Measurements from ENCODE around the gene WNT3. TPM values are rescaled to one million over a fixed set of nuclear protein-coding genes. Genes with fewer than 3 reads are reported as not detected.

WNT3 gene
- total RNA-seq, 3 donors from 2014 or later (not counting 1 experiment from before 2014, with no cell fraction given): 0.07 to 1.4 (median 0.30) TPM

GRCh38 chr17:46791531-46791930, 27.0 kb downstream of the WNT3 start:
- no peaks in the 10 kb centered on the region for H3K36me3 ChIP-seq (ENCODE audit: control insufficient read depth, insufficient read depth, low read length)
- Mint-ChIP-seq H3K36me3 (no peaks in the 10 kb centered on the region), H3K27ac (no peak overlapping the region), H3K4me1 (no peaks in the 10 kb centered on the region), H3K4me3 (no peak overlapping the region), H3K9me3 (no peaks in the 10 kb centered on the region), H3K27me3 (ENCODE audit: low read depth in 2 of 2) (peaks cover 18 to 25% of the 10 kb centered on the region in 2 donors)
- H3K9me3 ChIP-seq (ENCODE audit: control insufficient read depth, insufficient read depth, low read length): peaks cover 3% of the 10 kb centered on the region
- no peaks in the 10 kb centered on the region for H3K4me1 ChIP-seq (ENCODE audit: control insufficient read depth, insufficient read depth, low read length)
- no peak overlapping the region for H3K27ac ChIP-seq (ENCODE audit: low read length)
- H3K4me3 ChIP-seq (ENCODE audit: low read length): no peak overlapping the region
- no peak for ATAC-seq
- intact Hi-C loops (cut with micrococcal nuclease): no loop called here
- no peak for TF ChIP-seq CTCF (IDR thresholded peaks at IDR 0.05)
- DNase-seq: no peak
- no peaks in the 10 kb centered on the region for H3K27me3 ChIP-seq (ENCODE audit: control insufficient read depth, insufficient read depth, low read length)
- 69% methylated on average over 5 of the region's 5 CpGs for WGBS (ENCODE audit: insufficient coverage)

GRCh38 chr17:46790216-46790615, 28.3 kb downstream of the WNT3 start:
- no peak overlapping the region for H3K4me3 ChIP-seq (ENCODE audit: low read length)
- Mint-ChIP-seq H3K36me3 (no peaks in the 10 kb centered on the region), H3K4me1 (no peaks in the 10 kb centered on the region), H3K27ac (no peak overlapping the region), H3K27me3 (ENCODE audit: low read depth in 2 of 2) (peaks cover 18 to 20% of the 10 kb centered on the region in 2 donors), H3K9me3 (no peaks in the 10 kb centered on the region), H3K4me3 (no peak overlapping the region)
- no peaks in the 10 kb centered on the region for H3K27me3 ChIP-seq (ENCODE audit: control insufficient read depth, insufficient read depth, low read length)
- intact Hi-C loops (cut with micrococcal nuclease): no loop called here
- H3K9me3 ChIP-seq (ENCODE audit: control insufficient read depth, insufficient read depth, low read length): peaks cover 3% of the 10 kb centered on the region
- no peaks in the 10 kb centered on the region for H3K4me1 ChIP-seq (ENCODE audit: control insufficient read depth, insufficient read depth, low read length)
- ATAC-seq (no peak), DNase-seq (no peak)
- H3K27ac ChIP-seq (ENCODE audit: low read length): no peak overlapping the region
- TF ChIP-seq CTCF (IDR thresholded peaks at IDR 0.05): no peak
- 80% methylated on average over 3 of the region's 3 CpGs for WGBS (ENCODE audit: insufficient coverage)
- H3K36me3 ChIP-seq (ENCODE audit: control insufficient read depth, insufficient read depth, low read length): no peaks in the 10 kb centered on the region

GRCh38 chr17:46789610-46790009, 28.9 kb downstream of the WNT3 start:
- intact Hi-C loops (cut with micrococcal nuclease): no loop called here
- H3K4me3 Mint-ChIP-seq: no peak overlapping the region
- H3K27me3 Mint-ChIP-seq (ENCODE audit: low read depth in 2 of 2): peaks cover 18 to 20% of the 10 kb centered on the region in 2 donors
- 88% methylated on average over 8 of the region's 8 CpGs for WGBS (ENCODE audit: insufficient coverage)
- DNase-seq (no peak), ATAC-seq (no peak)
- no peaks in the 10 kb centered on the region for H3K9me3 Mint-ChIP-seq
- H3K27ac Mint-ChIP-seq: no peak overlapping the region
- Histone ChIP-seq H3K4me1 (ENCODE audit: control insufficient read depth, insufficient read depth, low read length) (no peaks in the 10 kb centered on the region), H3K27me3 (ENCODE audit: control insufficient read depth, insufficient read depth, low read length) (no peaks in the 10 kb centered on the region), H3K36me3 (ENCODE audit: control insufficient read depth, insufficient read depth, low read length) (no peaks in the 10 kb centered on the region), H3K27ac (ENCODE audit: low read length) (no peak overlapping the region), H3K4me3 (ENCODE audit: low read length) (no peak overlapping the region), H3K9me3 (ENCODE audit: control insufficient read depth, insufficient read depth, low read length) (peaks cover 3% of the 10 kb centered on the region)
- H3K36me3 Mint-ChIP-seq: no peaks in the 10 kb centered on the region
- TF ChIP-seq CTCF (IDR thresholded peaks at IDR 0.05): no peak
- no peaks in the 10 kb centered on the region for H3K4me1 Mint-ChIP-seq

- Mint-ChIP-seq H3K27ac (no peak overlapping the region), H3K4me3 (no peak overlapping the region), H3K9me3 (no peaks in the 10 kb centered on the region), H3K4me1 (no peaks in the 10 kb centered on the region), H3K36me3 (no peaks in the 10 kb centered on the region), H3K27me3 (ENCODE audit: low read depth in 2 of 2) (peaks cover 18 to 21% of the 10 kb centered on the region in 2 donors)
- Histone ChIP-seq H3K27ac (ENCODE audit: low read length) (no peak overlapping the region), H3K4me1 (ENCODE audit: control insufficient read depth, insufficient read depth, low read length) (no peaks in the 10 kb centered on the region), H3K27me3 (ENCODE audit: control insufficient read depth, insufficient read depth, low read length) (no peaks in the 10 kb centered on the region), H3K9me3 (ENCODE audit: control insufficient read depth, insufficient read depth, low read length) (peaks cover 3% of the 10 kb centered on the region), H3K4me3 (ENCODE audit: low read length) (no peak overlapping the region), H3K36me3 (ENCODE audit: control insufficient read depth, insufficient read depth, low read length) (no peaks in the 10 kb centered on the region)
- 88% methylated on average over 7 of the region's 7 CpGs for WGBS (ENCODE audit: insufficient coverage)
- no peak for TF ChIP-seq CTCF (IDR thresholded peaks at IDR 0.05)
- intact Hi-C loops (cut with micrococcal nuclease): no loop called here
- DNase-seq (no peak), ATAC-seq (no peak)
Observed at GRCh38 chr17:46788796-46789195, 29.7 kb downstream of the WNT3 start.

Measured in natural killer cell (primary cell).